GM19025 (cell line): Measurements from ENCODE around the gene PRPF31.
"Not testable (repeated sequence)": the region's sequence is repeated elsewhere in the genome, so short reads cannot be mapped to it uniquely, and the experiment has no call there.

ENCODE experiments used
- ATAC-seq: cut with Tn5 transposase; IDR thresholded peaks from one replicate; pipeline ENCODE4 v1.9.1; 2021; ENCODE audit warnings: mild to moderate bottlenecking, low read depth, moderate library complexity; ENCODE audit not compliant: unreplicated experiment

Gene PRPF31

DNA sequence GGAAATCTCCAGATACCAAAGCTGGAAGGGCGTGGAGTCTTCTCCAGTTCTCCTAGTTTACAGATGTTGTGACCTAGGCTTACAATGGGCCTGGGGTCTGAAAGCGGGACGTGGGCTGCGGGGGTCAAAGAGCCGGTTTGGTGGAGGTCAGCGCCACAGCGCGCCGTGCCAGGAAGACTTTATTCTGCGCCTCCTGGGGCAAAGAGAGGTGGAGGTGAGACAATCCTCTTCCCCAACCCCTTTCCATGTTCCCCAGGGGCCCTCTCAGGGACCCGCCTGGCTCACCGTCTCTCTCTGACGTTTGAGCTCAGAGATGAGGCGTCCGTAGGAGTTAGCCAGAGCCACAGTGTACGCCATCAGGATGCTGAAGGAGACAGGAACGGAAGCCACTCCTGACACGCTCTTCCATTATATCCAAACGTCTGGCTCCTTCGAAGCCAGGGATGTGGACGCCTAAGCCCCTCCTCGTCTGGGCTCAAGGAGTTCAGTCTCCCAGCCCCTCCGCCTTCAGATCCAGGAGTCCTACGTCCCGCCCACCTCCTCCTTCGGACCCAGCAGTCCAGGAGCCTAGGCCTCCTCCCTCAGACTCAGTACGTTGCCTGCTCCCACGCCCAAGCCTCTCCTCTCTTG is 44.7 kb downstream of the PRPF31 start:
- no peak for ATAC-seq

DNA sequence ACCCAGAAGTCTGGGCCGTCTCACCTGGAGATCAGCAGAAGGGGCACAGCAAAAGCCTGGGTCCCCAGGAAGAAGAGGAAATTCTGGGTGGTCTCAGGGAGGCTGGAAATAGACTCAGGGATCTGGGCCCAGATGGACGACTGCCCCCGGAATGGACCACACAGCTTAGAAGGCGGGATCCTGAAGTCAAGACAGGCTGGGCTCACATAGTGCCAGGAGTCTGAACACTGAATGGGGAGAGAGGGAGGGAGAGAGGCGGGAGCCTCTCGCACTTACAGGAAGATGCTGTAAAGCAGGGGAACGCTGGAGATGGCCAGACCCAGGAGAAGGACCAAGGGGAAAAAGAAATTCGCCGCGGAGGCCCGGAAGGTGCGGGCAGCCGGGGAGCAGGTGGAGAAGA is 45.3 kb downstream of the PRPF31 start:
- no peak for ATAC-seq

DNA sequence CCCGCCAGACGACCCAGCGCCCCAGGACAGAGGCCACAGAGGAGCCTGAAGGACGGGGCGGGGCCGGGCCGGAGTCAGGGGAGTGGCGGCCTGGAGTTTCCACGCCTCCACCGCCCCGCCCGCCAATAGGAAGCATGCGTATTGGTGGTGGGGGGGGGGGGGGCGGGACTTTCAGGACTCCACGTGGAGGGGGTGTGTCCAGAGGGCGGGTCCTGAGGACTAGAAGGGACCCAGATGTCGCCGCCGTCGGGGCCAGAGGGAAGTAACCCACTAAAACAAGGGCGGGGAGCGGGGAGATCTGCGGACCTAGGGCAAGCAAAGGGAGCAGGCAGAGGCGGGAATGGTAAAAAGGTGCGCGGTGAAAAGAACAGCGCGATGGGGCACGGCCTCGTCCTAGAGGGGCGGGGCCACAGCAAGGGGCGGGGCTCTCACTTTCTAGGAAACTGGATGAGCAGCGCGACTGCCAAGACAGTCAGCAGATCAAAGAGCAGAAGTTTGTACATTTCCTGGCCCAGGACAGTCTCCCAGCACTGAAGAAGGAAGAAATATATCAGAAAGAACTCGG is 46.8 kb downstream of the PRPF31 start:
- ATAC-seq, result no peak

DNA sequence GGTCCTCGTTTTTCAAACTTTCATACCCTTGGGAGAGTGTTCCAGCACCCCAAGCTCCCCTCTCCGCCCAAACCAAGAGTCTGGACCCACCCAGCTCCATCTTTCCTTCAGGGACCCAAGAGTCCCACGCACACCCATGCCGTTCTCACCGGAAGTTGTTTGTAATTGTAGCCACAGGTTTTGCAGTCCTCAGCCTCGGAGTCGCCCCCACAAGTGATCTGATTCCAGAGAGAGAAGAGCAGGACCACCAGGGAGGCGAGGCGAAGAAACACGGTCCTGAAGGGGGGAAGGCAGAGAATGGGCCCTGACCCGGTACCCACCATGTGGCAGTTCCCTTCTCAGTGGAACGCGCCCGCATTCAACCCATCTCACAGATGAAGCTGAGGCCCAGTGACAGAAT is 47.3 kb downstream of the PRPF31 start:
- ATAC-seq, result no peak

DNA sequence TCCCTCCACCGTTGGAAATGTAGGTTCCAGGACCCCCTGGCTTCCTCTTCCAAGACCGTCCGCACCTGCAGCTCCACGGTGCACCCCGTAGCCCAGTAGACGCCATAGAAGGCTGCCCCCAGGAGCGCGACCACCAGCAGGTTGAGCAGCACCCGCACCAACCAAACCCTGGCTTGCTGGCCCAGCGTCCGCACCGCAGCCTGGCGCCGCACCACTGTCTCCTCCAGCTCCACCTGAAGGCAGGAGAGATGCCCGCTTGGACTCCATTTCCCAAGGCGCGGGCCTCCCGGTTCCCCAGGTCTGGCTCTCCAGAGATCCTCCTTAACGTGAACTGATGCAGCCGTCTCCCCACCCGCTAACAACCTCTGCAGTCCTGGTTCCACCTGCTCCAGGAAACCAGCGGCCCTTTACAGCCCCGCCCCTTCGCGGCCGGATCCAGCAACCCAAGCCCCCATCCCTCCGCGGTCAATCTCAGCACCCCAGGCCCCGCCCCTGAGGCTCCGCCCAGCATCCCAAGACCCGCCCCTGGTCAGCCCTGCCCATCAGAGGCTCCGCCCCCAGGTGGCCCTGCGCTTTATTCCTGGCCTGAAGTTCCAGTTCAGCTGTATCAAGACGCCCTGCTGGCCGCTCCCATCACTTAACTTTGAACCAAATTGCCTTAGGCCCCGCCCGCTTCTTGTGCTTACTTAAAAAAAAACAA is 49.0 kb downstream of the PRPF31 start:
- ATAC-seq, result no peak

DNA sequence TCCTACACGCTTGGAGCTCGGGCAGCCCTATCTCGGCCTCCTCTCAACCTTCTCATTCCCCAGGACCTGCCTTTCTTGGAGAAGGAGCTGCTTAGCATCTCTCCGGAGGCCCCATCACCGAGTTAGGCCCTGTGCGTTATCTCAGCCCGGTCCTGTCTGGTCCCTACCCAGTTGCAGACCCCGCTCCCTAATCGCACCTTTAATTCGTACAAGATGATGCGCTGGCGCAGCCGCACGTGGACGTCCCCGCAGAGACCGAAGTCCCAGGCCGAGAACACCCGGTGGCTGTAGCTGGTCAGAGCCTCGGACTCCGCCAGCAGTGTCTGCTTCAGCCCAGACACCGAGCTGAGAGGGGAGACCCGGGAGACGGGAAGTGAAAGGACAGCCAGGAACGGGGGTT is 49.7 kb downstream of the PRPF31 start:
- no peak for ATAC-seq

DNA sequence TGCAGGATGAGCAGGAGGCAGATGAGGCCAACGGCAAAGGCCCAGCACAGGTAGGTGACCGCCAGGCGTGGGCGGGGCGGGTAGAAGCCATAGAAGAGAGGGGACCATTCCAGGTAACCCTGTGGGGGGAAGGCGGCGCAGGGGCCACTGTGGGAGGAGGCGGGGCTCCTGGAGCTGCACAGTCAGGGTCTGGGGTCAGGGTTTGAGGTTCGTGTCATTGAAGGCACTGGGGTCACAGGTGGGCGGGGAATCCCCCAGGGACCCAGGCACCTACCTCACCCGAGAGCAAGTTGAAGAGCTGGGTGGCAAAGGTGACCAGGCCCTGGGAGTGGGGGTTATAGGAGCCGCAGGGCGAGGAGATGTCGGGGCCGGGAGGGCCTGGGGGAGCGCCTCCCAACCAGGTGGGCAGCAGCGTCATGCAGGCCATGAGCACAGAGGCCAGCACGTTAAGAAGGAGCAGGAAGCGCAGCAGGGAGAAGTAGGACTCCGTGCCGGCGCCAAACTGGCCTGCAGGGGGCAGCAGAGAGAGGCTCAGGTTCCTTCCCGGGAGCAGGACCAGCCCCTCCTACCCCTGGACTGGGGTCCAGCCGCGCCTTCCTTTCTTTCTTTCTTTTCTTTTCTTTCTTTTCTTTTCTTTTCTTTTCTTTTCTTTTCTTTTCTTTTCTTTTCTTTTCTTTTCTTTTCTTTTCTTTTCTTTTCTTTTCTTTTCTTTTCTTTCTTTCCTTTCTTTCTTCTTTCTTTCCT is 52.8 kb downstream of the PRPF31 start:
- ATAC-seq, result no peak

DNA sequence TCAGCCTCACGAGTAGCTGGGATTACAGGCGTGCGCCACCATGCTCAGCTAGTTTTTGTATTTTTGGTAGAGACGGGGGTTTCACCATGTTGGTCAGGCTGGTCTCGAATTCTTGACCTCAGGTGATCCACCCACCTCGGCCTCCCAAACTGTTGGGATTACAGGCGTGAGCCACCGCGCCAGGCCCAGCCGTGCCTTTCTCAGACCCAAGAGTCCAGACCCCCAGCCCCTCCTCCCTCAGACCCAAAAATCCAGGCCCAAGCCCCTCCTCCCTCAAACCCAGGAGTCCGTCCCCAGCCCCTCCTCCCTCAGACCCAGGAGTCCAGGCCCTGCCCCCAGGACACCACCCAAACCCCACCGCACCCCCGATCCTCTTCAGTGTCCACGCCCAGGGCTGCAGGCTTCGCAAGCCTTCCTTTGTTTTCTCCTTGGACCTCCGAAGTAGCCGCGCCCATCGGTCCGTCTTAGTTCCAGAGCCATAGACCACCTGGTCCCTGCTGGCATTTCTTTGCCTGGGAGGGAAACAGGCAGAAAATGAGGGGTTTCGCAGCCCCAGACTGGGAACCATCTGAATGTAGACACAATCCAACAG is 53.7 kb downstream of the PRPF31 start:
- ATAC-seq, result no peak

DNA sequence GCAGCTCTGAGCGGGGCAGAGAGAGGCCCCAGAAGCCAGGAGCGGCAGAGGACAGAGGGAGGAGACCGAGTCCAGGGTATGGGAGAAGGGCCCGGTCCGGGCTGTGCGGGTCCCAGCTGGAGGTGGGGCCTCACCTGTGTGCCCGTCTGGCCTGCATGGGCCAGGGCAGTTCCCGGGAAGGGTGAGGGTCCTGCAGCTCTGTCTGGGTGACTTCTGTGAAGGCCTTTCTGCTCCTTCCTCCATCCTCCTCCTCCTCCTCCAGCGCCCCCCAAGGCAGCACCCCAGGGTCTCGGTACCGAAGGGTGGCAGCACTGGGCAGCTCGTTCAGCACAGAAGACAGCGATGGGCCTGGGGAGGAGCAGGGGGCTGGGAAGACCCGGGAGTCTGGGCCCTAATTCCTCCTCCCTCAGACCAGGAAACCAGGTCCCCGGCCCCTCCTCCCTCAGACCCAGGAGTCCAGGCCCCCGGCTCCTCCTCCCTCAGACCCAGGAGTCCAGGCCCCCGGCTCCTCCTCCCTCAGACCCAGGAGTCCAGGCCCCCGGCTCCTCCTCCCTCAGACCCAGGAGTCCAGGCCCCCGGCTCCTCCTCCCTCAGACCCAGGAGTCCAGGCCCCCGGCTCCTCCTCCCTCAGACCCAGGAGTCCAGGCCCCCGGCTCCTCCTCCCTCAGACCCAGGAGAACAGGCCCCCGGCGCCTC is 56.3 kb downstream of the PRPF31 start:
- ATAC-seq, result not testable (repeated sequence)

DNA sequence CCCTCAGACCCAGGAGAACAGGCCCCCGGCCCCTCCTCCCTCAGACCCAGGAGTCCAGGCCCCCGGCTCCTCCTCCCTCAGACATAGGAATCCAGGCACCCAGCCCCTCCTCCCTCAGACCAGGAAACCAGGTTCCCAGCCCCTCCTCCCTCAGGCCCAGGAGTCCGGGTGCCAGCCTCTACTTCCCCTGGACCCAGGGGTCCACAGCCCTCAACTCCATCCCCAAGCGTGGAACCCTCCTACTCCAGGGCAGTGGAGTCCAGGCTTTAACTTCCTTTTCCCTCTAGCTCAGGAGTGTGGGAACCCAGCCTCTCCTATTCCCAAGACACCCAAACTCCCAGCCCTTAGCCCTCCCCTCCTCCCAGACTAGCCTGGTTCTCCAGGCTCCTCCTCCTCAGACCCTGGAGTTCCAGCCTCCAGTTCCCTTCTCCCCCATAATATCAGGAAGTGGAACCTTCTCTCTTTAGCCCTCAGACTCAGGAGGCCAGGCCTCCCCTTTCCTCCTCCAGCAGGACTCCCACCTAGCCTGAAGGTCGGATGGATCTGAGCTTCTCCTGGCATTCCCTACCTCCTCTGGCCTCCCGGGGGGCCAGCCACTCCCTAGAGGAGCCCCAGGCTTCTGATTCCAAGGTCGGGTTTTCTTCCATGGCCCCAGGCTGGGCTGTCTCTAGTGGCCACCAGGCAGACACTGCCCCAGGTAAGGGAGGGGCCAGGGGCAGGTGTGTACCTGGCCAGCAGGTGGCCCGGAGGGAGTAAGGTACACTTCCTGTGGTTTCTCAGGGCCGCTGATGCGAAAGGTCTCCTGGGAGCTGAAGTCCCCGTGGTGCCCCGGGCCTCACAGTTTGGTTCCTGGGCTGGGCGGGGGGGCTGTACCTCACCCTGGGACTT is 57.2 kb downstream of the PRPF31 start, which contains the start of gene TMC4:
TSS of gene TMC4 (minus strand) at position 690 of the 888 bp plus-strand sequence. CDS start at position 647, 43 bp downstream.
- no peak for ATAC-seq

DNA sequence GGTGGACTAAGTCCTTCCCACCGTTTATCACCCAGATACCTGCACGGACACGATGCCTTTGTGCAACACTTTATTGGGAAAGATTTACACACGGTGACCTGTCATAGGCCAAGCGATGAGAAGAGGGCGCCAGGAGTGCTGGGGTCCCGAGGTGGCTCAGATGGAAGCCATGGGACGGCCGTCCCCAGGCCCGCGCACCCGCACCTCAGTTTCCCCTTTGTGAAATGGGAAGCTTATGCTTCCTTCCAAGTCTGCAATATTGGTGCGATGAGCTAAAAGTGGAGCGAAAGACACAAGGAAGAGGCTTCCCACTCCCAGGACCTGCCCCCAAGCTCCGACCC is 57.8 kb downstream of the PRPF31 start:
- ATAC-seq, result no peak

DNA sequence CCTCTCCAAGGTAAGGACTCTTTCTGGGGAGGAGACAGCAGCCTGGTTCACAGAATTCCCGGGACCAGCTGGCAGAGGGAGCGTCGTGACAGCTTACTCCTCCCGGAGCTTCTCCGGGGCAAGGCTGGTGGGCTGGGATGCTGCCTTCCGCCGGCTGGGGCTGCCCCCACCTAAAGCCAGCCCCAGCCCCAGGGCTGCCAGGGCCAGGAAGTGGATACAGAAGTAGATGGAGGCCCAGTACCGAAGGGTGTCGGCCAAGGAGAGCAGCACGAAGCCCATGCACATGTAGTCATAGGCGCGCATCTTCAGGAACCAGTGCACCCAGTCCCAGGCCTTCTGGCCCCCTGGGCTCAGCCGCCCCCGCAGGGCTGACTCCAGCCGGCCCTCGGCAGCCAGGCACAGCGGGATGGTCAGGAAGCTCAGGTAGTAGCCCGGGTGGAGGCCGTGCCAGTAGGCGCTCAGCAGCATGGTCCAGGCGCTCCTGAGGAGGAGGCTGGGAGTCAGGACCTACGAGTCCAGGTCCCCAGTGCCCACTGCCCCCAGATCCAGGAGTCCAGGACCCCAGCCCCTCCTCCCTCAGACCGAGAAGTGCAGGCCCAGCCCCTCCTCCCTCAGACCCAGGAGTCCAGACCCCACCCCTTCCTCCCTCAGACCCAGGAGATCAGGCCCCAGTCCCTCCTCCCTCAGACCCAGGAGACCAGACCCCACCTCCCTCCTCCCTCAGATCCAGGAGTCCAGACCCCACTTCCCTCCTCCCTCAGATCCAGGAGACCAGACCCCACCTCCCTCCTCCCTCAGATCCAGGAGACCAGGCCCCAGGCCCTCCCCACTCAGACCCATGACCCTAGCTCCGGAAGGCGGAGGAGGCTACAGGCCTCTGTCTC is 58.6 kb downstream of the PRPF31 start:
- no peak for ATAC-seq

DNA sequence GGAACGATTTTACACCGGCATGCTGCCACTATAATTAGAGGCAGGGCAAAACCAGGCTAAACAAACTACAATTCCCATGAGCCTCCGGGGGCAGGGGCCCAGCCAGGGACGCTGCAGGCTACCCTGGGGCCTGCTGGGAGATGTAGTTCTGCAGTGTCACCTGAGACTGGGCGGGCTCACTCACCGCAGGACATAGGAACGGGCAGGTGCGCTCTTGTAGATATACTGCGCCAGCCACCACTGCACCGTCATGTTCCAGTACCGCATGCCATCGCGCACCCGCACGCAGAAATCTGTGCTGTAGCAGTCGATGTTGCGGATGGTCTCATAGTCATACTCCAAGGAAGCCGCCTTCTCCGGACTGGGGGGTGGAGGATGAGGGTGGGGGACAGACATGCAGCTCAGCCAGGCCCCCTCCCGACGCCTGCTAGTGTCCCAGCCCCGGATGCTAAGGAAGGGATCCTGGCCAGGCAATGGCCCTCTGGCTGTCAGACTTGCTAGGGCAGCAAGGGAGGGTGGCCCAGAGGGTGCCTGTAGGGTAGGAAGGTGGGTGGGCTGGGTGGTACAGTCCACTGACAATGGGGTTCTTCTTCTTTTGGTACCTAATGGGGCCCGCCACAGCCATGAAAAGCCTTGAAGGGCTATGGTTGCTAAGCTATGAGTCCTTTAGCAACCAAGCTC is 63.2 kb downstream of the PRPF31 start:
- no peak for ATAC-seq

DNA sequence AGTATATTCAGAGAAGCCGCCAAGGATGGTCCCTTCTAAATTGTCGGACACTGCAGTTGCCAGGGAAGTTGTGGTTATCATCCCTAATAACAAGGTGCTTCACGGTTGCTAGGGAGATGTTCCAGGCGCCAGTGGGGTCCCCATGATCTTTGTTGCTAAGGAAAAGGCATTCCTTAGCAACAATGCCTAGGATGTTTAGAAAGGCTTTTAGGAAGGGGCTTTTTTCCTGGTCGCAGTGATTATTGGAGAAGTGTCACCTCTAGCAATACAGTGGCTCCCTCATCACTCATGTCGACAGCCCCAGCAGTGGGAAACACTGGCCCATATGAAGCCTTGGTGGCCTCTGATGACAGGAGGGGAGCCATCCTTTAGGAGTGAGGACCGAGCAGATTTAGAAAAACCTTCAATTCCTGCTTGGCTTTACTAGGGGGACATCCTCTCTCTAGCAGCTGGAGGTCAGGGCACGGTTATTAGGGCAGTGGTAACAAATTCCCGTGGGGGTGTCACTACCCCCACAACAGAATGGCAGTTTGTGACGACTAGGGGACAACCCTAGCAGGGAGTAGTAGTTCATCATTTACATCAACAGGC is 63.8 kb downstream of the PRPF31 start:
- ATAC-seq, result no peak

DNA sequence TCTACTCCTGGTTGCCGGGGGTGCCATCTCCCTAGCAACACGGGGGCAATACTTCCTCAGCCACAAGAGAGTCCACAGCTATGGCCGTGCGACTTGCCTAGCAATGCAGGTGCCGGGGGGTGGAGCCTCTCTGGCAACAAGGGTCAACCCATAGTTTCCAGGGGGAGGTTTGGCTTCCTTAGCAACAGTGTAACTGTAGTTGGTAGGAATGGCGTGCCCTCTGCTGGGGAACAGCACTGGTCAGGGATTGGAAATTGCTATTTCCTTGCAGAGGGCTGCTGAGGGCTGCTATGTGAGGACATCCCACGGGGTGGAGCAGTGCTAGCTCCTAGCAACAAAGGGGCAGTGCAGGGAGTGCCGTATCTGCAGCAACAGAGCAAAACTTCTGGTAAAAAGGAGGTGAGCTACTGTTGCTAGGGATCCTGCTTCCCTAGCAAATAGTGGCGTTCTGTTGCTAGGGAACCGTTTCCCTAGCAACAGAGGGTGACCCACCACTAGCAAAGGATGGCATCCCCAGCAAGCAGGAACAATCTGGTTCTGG is 64.4 kb downstream of the PRPF31 start:
- ATAC-seq, result no peak

DNA sequence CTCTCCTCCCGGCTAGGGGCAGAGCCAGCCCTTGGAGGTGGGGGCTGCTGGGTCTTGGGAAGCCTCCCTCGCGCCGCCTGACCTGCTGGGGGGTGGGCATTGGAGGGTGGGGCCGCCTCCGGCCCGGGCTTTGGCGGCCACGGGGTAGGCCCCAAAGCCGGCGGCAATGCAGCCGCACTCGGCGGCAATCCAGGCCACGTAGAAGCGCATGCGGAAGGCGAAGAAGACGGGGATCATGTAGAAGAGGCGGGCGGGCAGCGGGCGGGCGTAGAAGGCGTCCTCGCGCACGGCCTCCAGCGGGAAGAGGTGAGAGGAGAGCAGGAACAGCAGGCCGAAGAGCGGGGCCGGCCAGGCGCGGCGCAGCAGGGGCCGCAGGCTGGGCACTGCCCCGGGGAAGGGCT is 65.1 kb downstream of the PRPF31 start:
- ATAC-seq, result no peak
